Adipocyte (in vitro differentiated cells): ENCODE results near the gene PPP1CC.

Source experiments
- DNase-seq: peaks from one replicate; pipeline ENCODE4 v3.0.0-alpha.2; 2015; ENCODE audit warnings: low read depth
- H3K27me3 ChIP-seq: replicated peaks from 2 replicates; pipeline ENCODE4 v1.7.0; 2013; ENCODE audit warnings: mild to moderate bottlenecking, low read length, moderate library complexity; ENCODE audit not compliant: control insufficient read depth, insufficient read depth
- H3K36me3 ChIP-seq: 2 replicates; pipeline ENCODE4 v1.7.0; 2013; ENCODE audit warnings: low read length, mild to moderate bottlenecking, moderate library complexity; ENCODE audit not compliant: control insufficient read depth, insufficient read depth, severe bottlenecking
- H3K4me1 ChIP-seq: 2 replicates; pipeline ENCODE4 v1.7.0; 2013; ENCODE audit warnings: mild to moderate bottlenecking, low read length, moderate library complexity; ENCODE audit not compliant: control insufficient read depth, insufficient read depth
- H3K4me3 ChIP-seq: 2 replicates; pipeline ENCODE4 v1.7.0; 2013; ENCODE audit warnings: mild to moderate bottlenecking, low read length, moderate library complexity
- H3K9ac ChIP-seq: 2 replicates; pipeline ENCODE4 v1.7.0; 2013; ENCODE audit warnings: mild to moderate bottlenecking, low read length, moderate library complexity
- H3K9me3 ChIP-seq: 2 replicates; pipeline ENCODE4 v1.7.0; 2013; ENCODE audit warnings: mild to moderate bottlenecking, low read length, moderate library complexity; ENCODE audit not compliant: control insufficient read depth

Gene PPP1CC

GRCh38 chr12:110742718-110743570 lies at the start of gene PPP1CC:
PPP1CC (minus strand) TSS chr12:110742891; CDS start chr12:110742707, 184 bp downstream.
- Histone ChIP-seq H3K27me3 (no peaks in the 10 kb centered on the region), H3K36me3 (no peaks in the 10 kb centered on the region), H3K9ac (peak within 1 kb of the TSS; percentile 89), H3K4me3 (peak within 1 kb of the TSS; percentile 94), H3K4me1 (peaks cover 57% of the 10 kb centered on the region), H3K9me3 (no peaks in the 10 kb centered on the region)
- peak; percentile 99 for DNase-seq

DNA sequence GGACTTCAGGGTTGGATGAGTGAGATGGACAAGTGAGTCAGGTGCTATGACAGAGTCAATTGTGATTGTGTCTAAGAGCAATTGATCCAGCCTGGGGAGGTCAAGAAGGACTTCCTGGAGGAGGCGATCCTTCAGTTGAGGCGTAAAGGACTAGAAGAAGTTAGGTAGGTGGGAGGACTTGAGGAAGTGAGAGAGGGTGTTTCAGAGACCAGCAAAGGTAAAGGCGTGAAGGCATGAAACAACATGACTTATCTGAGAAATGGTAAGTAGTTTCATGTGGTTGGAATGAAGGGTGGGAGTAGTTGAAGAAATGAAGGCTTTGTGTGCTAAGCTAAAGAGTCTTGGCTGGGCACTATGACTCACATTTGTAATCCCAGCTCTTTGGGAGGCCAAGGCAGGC lies 48.9 kb upstream of the PPP1CC start:
- no peak for DNase-seq
- H3K9me3 ChIP-seq: no peaks in the 10 kb centered on the region
- no peaks in the 10 kb centered on the region for H3K27me3 ChIP-seq
- peaks cover 35% of the 10 kb centered on the region for H3K4me1 ChIP-seq
- H3K9ac ChIP-seq: no peak overlapping the region
- H3K36me3 ChIP-seq: no peaks in the 10 kb centered on the region
- no peak overlapping the region for H3K4me3 ChIP-seq

DNA sequence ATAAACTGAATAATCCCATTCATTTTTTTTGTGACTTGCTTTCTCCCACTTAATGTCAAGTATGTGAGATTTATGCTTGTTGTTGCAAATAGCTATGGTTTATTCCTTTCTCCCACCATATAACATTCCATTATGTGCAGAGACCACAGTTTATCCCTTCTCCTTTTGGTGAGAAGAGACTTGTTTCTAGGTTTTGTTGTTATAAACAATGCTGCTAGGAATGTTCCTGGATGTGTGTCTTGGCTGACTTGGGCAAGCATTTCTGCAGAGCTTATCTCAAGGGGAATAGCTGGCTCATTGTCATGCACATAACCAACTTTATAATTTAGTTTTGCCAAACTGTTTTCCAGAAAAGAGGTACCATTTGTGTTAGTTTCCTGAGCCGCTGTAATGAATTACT lies 47.6 kb upstream of the PPP1CC start:
- DNase-seq: peak; percentile 55
- Histone ChIP-seq H3K4me1 (peaks cover 35% of the 10 kb centered on the region), H3K36me3 (no peaks in the 10 kb centered on the region), H3K9me3 (no peaks in the 10 kb centered on the region), H3K27me3 (no peaks in the 10 kb centered on the region), H3K4me3 (no peak overlapping the region), H3K9ac (no peak overlapping the region)

GRCh38 chr12:110786012-110786411 lies 43.3 kb upstream of the PPP1CC start:
- Histone ChIP-seq H3K27me3 (no peaks in the 10 kb centered on the region), H3K9ac (no peak overlapping the region), H3K4me1 (peaks cover 15% of the 10 kb centered on the region), H3K36me3 (no peaks in the 10 kb centered on the region), H3K9me3 (no peaks in the 10 kb centered on the region), H3K4me3 (no peak overlapping the region)
- no peak for DNase-seq

- Histone ChIP-seq H3K27me3 (no peaks in the 10 kb centered on the region), H3K4me1 (peaks cover 7% of the 10 kb centered on the region), H3K36me3 (no peaks in the 10 kb centered on the region), H3K9ac (no peak overlapping the region), H3K9me3 (no peaks in the 10 kb centered on the region), H3K4me3 (no peak overlapping the region)
- no peak for DNase-seq
Observed at GRCh38 chr12:110785240-110785639, 42.5 kb upstream of the PPP1CC start.

- no peaks in the 10 kb centered on the region for H3K9me3 ChIP-seq
- H3K4me3 ChIP-seq: no peak overlapping the region
- H3K27me3 ChIP-seq: no peaks in the 10 kb centered on the region
- peaks cover 2% of the 10 kb centered on the region for H3K4me1 ChIP-seq
- DNase-seq: no peak
- H3K36me3 ChIP-seq: no peaks in the 10 kb centered on the region
- H3K9ac ChIP-seq: no peak overlapping the region
Observed at GRCh38 chr12:110782922-110783321, 40.2 kb upstream of the PPP1CC start.

GRCh38 chr12:110782094-110782493 lies 39.4 kb upstream of the PPP1CC start:
- Histone ChIP-seq H3K36me3 (no peaks in the 10 kb centered on the region), H3K27me3 (no peaks in the 10 kb centered on the region), H3K9ac (no peak overlapping the region), H3K4me1 (peaks cover 2% of the 10 kb centered on the region), H3K4me3 (no peak overlapping the region), H3K9me3 (no peaks in the 10 kb centered on the region)
- no peak for DNase-seq

- Histone ChIP-seq H3K9me3 (no peaks in the 10 kb centered on the region), H3K9ac (no peak overlapping the region), H3K36me3 (no peaks in the 10 kb centered on the region), H3K27me3 (no peaks in the 10 kb centered on the region), H3K4me1 (peaks cover 2% of the 10 kb centered on the region), H3K4me3 (no peak overlapping the region)
- no peak for DNase-seq
Observed at GRCh38 chr12:110780448-110780847, 37.8 kb upstream of the PPP1CC start.

DNA sequence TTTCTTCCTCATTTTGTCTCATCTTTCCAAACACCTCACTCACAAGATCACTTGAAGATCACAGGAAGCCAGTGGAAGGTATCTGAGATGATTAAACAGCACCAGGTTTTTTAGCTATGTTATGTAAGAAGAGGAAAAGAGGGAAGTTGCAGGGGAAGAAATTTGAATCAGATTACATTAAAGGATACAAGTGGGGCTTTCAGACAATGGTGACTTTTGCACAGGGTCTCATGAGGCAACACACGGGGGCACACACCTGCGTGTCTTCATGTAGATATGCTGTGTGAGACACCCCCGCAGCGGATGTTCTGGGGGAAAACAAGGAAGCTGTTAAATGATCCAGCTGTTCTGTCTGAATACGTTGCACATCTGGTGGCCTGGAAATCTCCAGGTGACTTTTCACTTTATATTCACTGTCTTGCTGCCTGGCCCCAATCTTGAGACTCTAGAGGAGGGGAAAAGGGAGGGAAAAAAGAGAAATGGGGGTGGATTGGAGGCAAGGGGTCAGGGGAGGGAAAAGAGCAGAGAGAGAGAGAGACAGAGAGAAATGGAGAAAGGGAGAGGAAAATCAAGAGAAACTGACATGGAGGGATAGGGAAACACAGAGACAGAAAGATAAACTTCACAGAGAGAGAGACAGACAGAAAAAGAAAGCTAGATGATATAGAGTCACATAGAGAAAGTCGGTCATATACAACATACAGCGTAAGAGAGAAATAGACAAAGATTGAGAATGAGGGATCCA lies 36.3 kb upstream of the PPP1CC start:
- Histone ChIP-seq H3K4me1 (peaks cover 2% of the 10 kb centered on the region), H3K36me3 (no peaks in the 10 kb centered on the region), H3K27me3 (no peaks in the 10 kb centered on the region), H3K4me3 (no peak overlapping the region), H3K9me3 (no peaks in the 10 kb centered on the region), H3K9ac (no peak overlapping the region)
- DNase-seq: no peak

DNA sequence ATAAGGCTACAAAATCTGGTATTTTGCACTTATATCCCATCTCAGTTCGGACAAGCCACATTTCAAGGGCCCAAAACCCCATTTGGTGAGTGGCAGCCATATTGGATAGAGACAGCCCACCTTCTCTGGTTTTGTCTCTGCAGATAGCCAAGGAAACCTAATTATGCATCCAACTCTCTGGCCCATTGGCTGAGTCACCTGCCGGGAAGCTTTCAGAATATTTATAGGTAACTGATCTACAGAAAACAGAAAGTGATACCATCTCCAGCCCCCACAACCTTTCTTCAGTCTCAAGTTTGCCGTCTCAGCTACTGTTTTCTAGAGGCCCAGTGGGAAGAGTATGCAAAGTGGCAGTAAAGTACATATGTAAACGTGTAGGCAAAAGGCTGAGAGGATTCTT lies 33.7 kb upstream of the PPP1CC start:
- no peak for DNase-seq
- no peak overlapping the region for H3K4me3 ChIP-seq
- H3K27me3 ChIP-seq: peaks cover 2% of the 10 kb centered on the region
- H3K4me1 ChIP-seq: no peaks in the 10 kb centered on the region
- no peaks in the 10 kb centered on the region for H3K36me3 ChIP-seq
- H3K9me3 ChIP-seq: no peaks in the 10 kb centered on the region
- H3K9ac ChIP-seq: no peak overlapping the region

DNA sequence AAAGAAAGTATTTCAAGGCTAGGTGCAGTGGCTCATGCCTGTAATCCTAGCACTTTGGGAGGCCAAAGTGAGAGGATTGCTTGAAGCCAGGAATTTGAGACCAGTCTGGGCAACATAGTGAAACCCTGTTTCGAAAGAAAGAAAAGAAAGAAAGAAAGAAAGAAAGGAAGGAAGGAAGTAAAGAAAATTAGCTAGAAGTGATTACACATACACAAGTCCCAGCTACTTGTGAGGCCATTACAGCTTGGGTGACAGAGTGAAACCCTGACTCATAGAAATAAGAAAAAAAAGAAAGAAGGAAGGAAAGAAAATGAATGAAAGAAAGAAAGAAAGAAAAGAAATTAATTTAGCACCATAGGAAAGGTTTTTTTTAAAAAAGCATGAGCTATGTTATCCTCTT lies 33.3 kb upstream of the PPP1CC start:
- H3K4me3 ChIP-seq: no peak overlapping the region
- no peaks in the 10 kb centered on the region for H3K4me1 ChIP-seq
- no peaks in the 10 kb centered on the region for H3K36me3 ChIP-seq
- no peak overlapping the region for H3K9ac ChIP-seq
- no peak for DNase-seq
- H3K9me3 ChIP-seq: no peaks in the 10 kb centered on the region
- H3K27me3 ChIP-seq: peaks cover 5% of the 10 kb centered on the region
